SK-N-MC (cell line): Measurements from ENCODE around the gene EMSY.

ENCODE experiments used
- EZH2 ChIP-seq: fragments of 200-600 bp; sonication (generic); IDR thresholded peaks from one replicate; pipeline ENCODE4 v1.6.1; 2017; ENCODE audit warnings: antibody characterized with exemption
- FOXP2 ChIP-seq: optimal IDR thresholded peaks from 2 replicates; pipeline ENCODE3; 2011; ENCODE audit warnings: mild to moderate bottlenecking, moderate library complexity; ENCODE audit not compliant: insufficient read depth; ENCODE audit errors: extremely low read length, control extremely low read depth

DNA sequence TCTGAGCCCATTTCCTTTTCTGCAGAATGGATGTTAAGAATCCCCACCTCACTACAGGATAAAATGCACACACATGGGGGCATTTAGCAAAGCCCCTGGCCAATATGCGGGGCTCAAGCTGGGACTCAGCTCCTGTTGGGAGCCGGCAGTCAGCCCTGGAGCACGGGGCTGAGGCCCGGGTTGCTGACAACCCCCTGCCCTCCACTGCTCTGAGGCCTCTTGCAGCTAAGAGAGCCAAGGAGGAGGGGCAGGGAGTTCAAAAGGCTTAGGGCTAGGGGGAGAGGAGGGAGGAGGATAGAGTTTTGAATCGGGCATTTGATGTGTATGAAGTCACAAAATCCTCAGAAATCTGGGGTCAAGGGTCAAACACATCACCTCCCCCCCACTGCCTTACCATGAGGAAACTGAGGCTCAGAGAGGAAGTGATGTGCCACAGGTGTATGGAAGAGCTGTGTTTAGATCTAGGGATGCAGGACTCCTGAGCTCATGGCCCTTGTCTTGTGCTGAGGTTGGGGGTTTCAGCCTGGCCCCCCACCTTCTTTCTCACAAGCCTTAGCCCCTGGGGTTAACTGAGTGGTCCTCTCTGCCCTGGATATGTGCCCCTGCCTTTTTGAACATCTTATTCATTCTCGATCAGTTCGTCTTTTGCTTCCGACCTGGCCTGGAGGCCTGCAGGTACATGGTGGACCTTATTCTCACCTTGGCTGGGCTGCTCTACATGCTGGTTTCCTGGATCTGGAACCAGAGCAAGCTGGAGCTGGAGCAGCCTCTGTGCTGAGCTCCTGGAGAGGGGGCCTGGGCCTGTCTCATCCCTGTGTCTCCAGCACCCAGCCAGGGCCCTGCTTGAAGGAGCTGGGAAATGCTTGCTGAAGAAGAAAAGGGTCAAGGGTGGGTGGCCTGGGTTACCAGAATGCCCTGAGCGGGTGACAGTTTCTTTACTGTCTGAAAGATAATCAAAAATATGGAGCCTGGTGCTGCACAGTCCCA, 145.4 kb downstream of the EMSY start:
- no peak for TF ChIP-seq FOXP2
- TF ChIP-seq EZH2 = no peak
